GM12801 (cell line): ENCODE results near the gene MYEOV.

Experiments used
- CTCF ChIP-seq: IDR thresholded peaks from one replicate; pipeline ENCODE4 v1.5.1; 2011; ENCODE audit warnings: control low read depth; ENCODE audit not compliant: insufficient read length; ENCODE audit errors: extremely low read depth

Gene MYEOV

DNA sequence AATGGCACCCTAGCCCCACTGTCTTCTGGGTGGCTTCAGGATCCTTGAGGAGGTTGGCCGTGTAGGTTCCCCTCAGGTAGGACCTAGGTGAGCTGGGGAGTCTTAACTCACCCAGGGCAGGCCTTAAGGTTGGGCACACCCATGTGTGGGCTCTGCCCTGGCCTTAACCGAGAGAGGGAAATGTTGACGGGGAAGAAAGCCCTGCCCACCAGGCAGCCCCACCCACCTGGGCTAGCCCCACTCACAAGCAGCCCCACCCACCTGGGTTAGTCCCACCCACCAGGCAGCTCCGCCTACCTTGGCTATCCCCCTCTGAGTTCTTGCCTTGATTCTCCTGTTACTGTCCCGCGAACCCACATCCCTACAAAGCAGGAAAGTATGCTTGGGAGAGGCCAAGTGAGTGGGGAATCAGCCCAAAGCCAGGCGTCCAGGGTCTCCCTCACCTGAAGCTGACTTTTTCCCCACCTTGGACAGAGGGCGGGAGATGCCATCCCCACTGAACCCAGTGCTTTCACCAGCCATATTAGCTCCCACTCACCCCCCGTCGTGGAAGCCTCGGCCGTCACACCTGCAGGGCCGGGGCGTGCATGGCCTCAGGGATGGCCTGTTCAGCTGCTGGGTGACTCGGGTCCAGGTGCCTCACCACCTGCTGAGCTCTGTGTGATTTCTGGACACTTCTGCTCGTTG lies at the start of gene MYEOV:
MYEOV (plus strand) TSS at position 337 of the 687 bp plus-strand sequence. CDS start 1,200 bp downstream, outside the sequence.
- TF ChIP-seq CTCF = no peak

DNA sequence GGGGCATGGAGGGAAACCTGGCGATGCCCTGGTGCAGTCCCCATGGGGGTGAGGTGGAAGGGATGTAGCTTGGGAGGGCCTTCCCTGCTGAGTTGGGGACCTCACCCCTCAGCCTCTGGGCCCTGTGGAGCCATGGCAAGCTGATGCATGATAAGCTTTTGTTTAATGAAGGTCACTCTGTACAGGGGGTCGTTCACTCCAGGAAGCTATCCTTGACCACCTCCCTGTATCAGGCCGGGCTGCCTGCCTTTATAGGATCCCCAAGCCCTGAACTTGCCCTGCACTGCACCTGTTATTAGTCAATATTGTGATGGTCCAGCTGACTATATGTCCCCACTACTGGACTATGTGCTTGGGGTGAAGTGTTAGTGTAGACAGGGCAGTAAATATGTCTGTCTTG lies 49.7 kb upstream of the MYEOV start:
- TF ChIP-seq CTCF = no peak

DNA sequence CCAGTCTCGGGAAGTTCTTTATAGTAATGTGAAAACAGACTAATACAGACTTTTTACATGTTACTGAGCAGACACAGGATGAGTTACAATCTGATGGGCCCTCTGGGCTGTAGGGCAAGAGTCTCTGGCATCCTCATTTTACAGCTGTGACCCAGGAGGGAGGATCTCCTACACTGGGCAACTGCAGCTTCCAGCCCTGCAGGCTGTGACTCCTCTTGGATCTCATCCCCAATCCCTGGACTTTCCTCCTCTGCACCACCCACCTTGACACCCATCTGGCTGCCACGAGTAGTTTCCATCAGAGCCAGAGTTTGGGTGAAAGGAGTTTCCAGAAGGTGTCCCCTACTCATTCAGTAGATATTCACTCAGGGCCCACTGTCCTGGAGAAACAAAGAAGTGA lies 48.9 kb upstream of the MYEOV start:
- TF ChIP-seq CTCF = no peak

GRCh38 chr11:69245491-69246345 lies 48.2 kb upstream of the MYEOV start:
- no peak for TF ChIP-seq CTCF

DNA sequence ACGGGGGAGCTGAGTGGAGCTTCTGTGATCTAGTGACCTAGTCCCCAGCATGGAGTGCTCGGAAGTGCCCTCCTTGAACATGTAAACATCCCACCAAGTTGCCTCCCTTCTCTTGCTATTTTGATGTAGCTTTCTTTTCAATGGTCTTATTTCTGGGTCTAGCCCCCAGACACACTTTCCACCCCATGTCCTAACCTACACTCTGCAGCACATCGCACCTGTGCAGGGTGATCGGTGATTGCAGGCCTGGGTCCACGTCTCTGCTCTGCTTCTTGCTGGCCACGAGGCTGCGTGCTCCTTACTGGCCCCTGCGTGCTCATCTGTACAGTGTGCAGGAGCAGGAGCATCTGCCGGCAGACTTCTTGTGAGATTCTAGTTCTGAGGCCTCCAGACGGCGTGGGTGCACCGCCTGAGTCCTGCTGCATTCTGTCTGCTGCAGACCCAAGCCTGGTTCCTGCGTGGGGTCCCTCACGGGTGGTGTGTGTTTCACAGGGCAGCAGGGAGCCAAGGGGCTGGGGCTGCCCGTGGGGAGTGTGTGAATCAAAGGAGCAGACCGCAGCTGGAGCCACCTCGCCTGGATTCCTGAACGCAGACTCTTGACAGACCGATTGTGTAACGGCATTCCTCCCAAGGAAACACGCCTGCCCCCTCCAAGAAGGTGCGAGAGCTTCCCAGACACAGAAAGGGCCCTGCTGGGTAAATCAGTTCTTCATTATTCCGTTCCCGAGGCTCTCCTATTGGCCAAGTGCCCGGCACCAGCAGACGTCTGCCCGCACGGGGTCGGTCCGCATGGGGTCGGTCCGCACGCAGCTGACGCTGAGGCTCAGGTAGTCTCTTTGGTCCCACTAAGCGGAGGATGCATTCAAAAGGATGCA lies 44.4 kb upstream of the MYEOV start:
- TF ChIP-seq CTCF = no peak

- no peak for TF ChIP-seq CTCF
These were observed 43.5 kb upstream of the MYEOV start for GRCh38 chr11:69250186-69251056.
